K562 (cell line): ENCODE data around the gene ENDOV.

Experiments
- ARHGAP35 ChIP-seq: fragments of 450-650 bp; IDR thresholded peaks from 2 replicates; pipeline ENCODE4 v1.6.1; 2018; ENCODE audit not compliant: partially characterized antibody
- CBX5 ChIP-seq: IDR thresholded peaks from 2 replicates; pipeline ENCODE4 v1.6.1; 2014; ENCODE audit warnings: low read depth, borderline replicate concordance
- CBX8 ChIP-seq: fragments of 200-600 bp; sonication (generic); IDR thresholded peaks from 2 replicates; pipeline ENCODE4 v1.6.1; 2012; ENCODE audit warnings: borderline replicate concordance, mixed run types, low read depth, mild to moderate bottlenecking, moderate library complexity, mixed read lengths, low read length, control low read depth, inconsistent platforms; ENCODE audit not compliant: poor library complexity, severe bottlenecking; ENCODE audit errors: extremely low read depth
- CTCF ChIP-seq, 3 experiments: IDR thresholded peaks in 2 of 3; conservative IDR thresholded peaks in 1 of 3; 2 replicates each; pipeline ENCODE4 v1.5.1; 2011 to 2012; ENCODE audit warnings: low read length in 3 of 3, mild to moderate bottlenecking in 3 of 3, control low read depth in 2 of 3, improper control_type of control experiment in 1 of 3, inconsistent platforms in 1 of 3, low read depth in 1 of 3, mixed read lengths in 1 of 3, moderate library complexity in 1 of 3; ENCODE audit not compliant: insufficient read depth in 2 of 3
- E2F1 ChIP-seq: sonication (generic); formaldehyde crosslinking; IDR thresholded peaks from 2 replicates; pipeline ENCODE4 v1.8.1; 2023; ENCODE audit warnings: mild to moderate bottlenecking, missing genetic modification reagents, moderate library complexity
- ELK1 ChIP-seq: sonication (generic); formaldehyde crosslinking; IDR thresholded peaks from 2 replicates; pipeline ENCODE4 v1.8.1; 2022; ENCODE audit warnings: missing genetic modification reagents
- FOXO4 ChIP-seq: fragments of 450-650 bp; formaldehyde crosslinking; IDR thresholded peaks from 2 replicates; pipeline ENCODE4 v1.4.0; 2020; ENCODE audit warnings: mild to moderate bottlenecking, moderate library complexity
- HINFP ChIP-seq: fragments of 450-650 bp; conservative IDR thresholded peaks from 2 replicates; pipeline ENCODE4 v1.6.1; 2016; ENCODE audit warnings: missing genetic modification characterization, low read depth, mild to moderate bottlenecking, control low read depth, missing compliant biosample characterization
- KDM5B ChIP-seq: fragments of 200-600 bp; sonication (generic); IDR thresholded peaks from 2 replicates; pipeline ENCODE4 v1.6.1; 2012; ENCODE audit warnings: low read depth, mild to moderate bottlenecking, moderate library complexity, low read length, control low read depth, inconsistent platforms; ENCODE audit not compliant: insufficient replicate concordance
- POLR2A ChIP-seq: fragments of 450-650 bp; conservative IDR thresholded peaks from 2 replicates; pipeline ENCODE4 v1.6.1; 2016
- RAD21 ChIP-seq, 2 experiments: fragments of 250-450 bp in 1 of 2; fragments of 450-650 bp in 1 of 2; sonication (Bioruptor Pico) in 1 of 2; formaldehyde crosslinking in 1 of 2; IDR thresholded peaks in 1 of 2; conservative IDR thresholded peaks in 1 of 2; 2 replicates each; pipeline versions ENCODE4 v1.4.0 to v1.8.0; 2020 to 2022; ENCODE audit warnings: mild to moderate bottlenecking in 2 of 2, moderate library complexity in 1 of 2
- YY1 ChIP-seq, 3 experiments: IDR thresholded peaks; 2 replicates each; pipeline ENCODE4 v1.6.1; 2011; ENCODE audit warnings: low read length in 2 of 3, mild to moderate bottlenecking in 2 of 3, moderate library complexity in 2 of 3, borderline replicate concordance in 1 of 3, control low read depth in 1 of 3, low read depth in 1 of 3; ENCODE audit not compliant: insufficient read depth in 3 of 3, insufficient replicate concordance in 2 of 3, control insufficient read depth in 1 of 3, insufficient read length in 1 of 3; ENCODE audit errors: extremely low read depth in 1 of 3
- ZNF133 ChIP-seq: fragments of 250-450 bp; sonication (Bioruptor Pico); IDR thresholded peaks from 2 replicates; pipeline ENCODE4 v1.4.0; 2020; ENCODE audit warnings: mild to moderate bottlenecking
- ZNF277 ChIP-seq: fragments of 250-450 bp; sonication (Bioruptor Pico); IDR thresholded peaks from 2 replicates; pipeline ENCODE4 v1.8.0; 2022; ENCODE audit warnings: inconsistent platforms, mild to moderate bottlenecking, moderate library complexity, borderline replicate concordance

- TF ChIP-seq CBX8 = no peak
- no peak for TF ChIP-seq ELK1 (CRISPR knock-in tag)
- TF ChIP-seq HINFP (tag) = no peak
- TF ChIP-seq CTCF (IDR thresholded peaks at IDR 0.05 in 2 of 3, conservative IDR thresholded peaks at IDR 0.05 in 1 of 3; ENCODE audit: insufficient read depth in 2 of 3, low read depth in 1 of 3, low read length in 3 of 3) = no peak
- no peak for TF ChIP-seq POLR2A
- no peak for TF ChIP-seq RAD21 (CRISPR knock-in tag; conservative IDR thresholded peaks at IDR 0.05 in 1 of 2, IDR thresholded peaks at IDR 0.05 in 1 of 2)
- TF ChIP-seq FOXO4 = no peak
- no peak for TF ChIP-seq ZNF133 (CRISPR knock-in tag)
- no peak for TF ChIP-seq YY1 (IDR thresholded peaks at IDR 0.05; ENCODE audit: borderline replicate concordance in 1 of 3, control insufficient read depth in 1 of 3, extremely low read depth in 1 of 3, insufficient read depth in 3 of 3, insufficient read length in 1 of 3, insufficient replicate concordance in 2 of 3, low read depth in 1 of 3, low read length in 2 of 3)
- TF ChIP-seq KDM5B = no peak
- TF ChIP-seq CBX5 = no peak
- TF ChIP-seq ZNF277 (CRISPR knock-in tag) = no peak
- no peak for TF ChIP-seq ARHGAP35
- no peak for TF ChIP-seq E2F1
Measured at GRCh38 chr17:80388601-80389000, 26.4 kb upstream of the ENDOV start.
